C4-2B (cell line): ENCODE measurements around the gene MTRR.
A peak's percentile ranks its signal among the peaks of the same experiment; 100 is the strongest.

ENCODE experiments used
- H3K27ac ChIP-seq: fragments of 450-650 bp; 2 replicates; pipeline ENCODE4 v1.5.1; 2017
- CTCF ChIP-seq: fragments of 450-650 bp; conservative IDR thresholded peaks from 2 replicates; pipeline ENCODE4 v1.5.1; 2017; ENCODE audit warnings: mild to moderate bottlenecking
- ZFX ChIP-seq: fragments of 450-650 bp; IDR thresholded peaks from 2 replicates; pipeline ENCODE4 v1.6.1; 2017

The MTRR gene

GRCh38 chr5:7868773-7869473 is at the start of gene MTRR, which contains the start of gene FASTKD3:
TSS of gene MTRR (plus strand) at chr5:7869148. CDS start at chr5:7870795, 1,647 bp downstream.
TSS of gene FASTKD3 (minus strand) at chr5:7869031. CDS start at chr5:7868083, 948 bp downstream.
- no peak for TF ChIP-seq CTCF
- peak; percentile 84 for TF ChIP-seq ZFX
- peak within 1 kb of the TSS; percentile 90 for H3K27ac ChIP-seq

- H3K27ac ChIP-seq, result no peak overlapping the region
- TF ChIP-seq ZFX (no peak), CTCF (no peak)
These were observed 46.5 kb upstream of the MTRR start for GRCh38 chr5:7822449-7822848.

GRCh38 chr5:7823594-7823993 is 45.4 kb upstream of the MTRR start:
- TF ChIP-seq ZFX, result no peak
- TF ChIP-seq CTCF, result no peak
- no peak overlapping the region for H3K27ac ChIP-seq

- H3K27ac ChIP-seq, result no peak overlapping the region
- TF ChIP-seq ZFX (no peak), CTCF (no peak)
These were observed 44.0 kb upstream of the MTRR start for GRCh38 chr5:7824995-7825394.

- TF ChIP-seq CTCF (no peak), ZFX (no peak)
- H3K27ac ChIP-seq, result no peak overlapping the region
These were observed 43.3 kb upstream of the MTRR start for GRCh38 chr5:7825630-7826029.

- no peak overlapping the region for H3K27ac ChIP-seq
- peak; percentile 9; the same call in 1 of the 2 replicates for TF ChIP-seq CTCF
- no peak for TF ChIP-seq ZFX
These were observed 41.3 kb upstream of the MTRR start for GRCh38 chr5:7827610-7828009.

GRCh38 chr5:7828269-7828668 is 40.7 kb upstream of the MTRR start:
- H3K27ac ChIP-seq, result no peak overlapping the region
- no peak for TF ChIP-seq ZFX
- no peak for TF ChIP-seq CTCF
